DMS 273 (cell line): Measurements from ENCODE around the gene ACAP1.
"Not testable (repeated sequence)": the region's sequence is repeated elsewhere in the genome, so short reads cannot be mapped to it uniquely, and the experiment has no call there.

Source experiments
- DNase-seq: peaks from one replicate; lab custom pipeline; 2025; ENCODE audit not compliant: unreplicated experiment; lab: John Stamatoyannopoulos, UW

Gene ACAP1

DNA sequence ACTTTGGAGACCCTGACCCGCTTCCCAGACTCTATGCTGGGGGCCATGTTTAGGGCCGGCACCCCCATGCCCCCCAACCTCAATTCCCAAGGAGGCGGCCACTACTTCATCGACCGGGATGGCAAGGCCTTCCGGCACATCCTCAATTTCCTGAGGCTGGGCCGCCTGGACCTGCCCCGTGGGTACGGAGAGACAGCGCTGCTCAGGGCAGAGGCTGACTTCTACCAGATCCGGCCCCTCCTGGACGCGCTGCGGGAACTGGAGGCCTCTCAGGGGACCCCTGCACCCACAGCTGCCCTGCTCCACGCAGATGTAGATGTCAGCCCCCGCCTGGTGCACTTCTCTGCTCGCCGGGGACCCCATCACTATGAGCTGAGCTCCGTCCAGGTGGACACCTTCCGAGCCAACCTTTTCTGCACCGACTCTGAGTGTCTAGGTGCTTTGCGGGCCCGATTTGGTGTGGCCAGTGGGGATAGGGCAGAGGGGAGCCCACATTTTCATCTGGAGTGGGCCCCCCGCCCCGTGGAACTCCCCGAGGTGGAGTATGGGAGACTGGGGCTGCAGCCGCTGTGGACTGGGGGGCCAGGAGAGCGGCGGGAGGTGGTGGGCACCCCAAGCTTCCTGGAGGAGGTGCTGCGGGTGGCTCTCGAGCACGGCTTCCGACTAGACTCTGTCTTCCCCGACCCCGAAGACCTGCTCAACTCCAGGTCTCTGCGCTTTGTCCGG is 16.7 kb downstream of the ACAP1 start:
- DNase-seq, result no peak

DNA sequence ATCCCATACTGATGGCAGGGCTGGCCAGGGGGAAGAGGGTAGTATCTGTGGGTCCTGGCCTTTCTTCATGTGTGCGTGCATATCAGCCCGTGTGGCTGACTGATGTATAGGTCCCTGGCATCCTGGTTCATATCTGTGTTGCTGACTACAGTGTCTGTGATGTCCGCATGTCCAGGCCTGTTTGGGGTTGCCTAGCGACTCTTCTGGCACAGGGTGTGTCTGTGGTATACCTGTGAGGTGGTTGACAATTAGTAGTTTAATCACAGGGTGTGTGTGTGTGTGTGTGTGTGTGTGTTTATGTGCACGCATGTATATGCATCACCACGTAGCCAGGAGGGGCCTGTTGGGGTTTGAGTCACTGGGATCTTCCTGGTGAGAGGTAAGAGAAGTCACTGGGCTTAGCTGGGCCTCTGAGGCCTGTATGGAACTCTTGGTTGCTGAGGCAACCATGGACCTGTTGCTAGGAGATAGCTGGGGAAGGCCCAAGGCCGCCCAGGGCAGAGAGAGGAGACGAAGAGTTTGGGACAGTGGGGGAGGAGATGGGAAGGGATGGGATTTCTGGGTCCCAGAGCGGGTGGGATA is 18.0 kb downstream of the ACAP1 start:
- DNase-seq, result peak; percentile 60

DNA sequence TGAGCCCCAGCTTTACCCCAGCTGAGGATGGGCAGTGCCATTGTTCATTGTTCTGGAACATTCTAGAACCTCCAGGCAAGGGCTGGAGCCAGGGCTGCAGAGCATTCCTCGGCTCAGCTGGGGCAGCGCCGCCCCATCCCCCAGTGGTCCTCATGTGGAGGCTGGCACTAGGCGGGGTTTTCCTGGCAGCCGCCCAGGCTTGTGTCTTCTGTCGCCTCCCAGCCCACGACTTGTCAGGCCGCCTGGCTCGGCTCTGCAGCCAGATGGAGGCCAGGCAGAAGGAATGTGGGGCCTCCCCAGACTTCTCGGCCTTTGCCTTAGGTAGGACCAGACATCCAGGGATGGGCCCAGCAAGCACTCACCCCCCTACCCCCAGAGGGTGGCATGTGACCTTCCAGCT is 18.7 kb downstream of the ACAP1 start, which contains the start of gene TMEM95:
TSS of gene TMEM95 (plus strand) at position 104 of the 400 bp plus-strand sequence. CDS start at position 153, 49 bp downstream.
- peak; percentile 59 for DNase-seq

DNA sequence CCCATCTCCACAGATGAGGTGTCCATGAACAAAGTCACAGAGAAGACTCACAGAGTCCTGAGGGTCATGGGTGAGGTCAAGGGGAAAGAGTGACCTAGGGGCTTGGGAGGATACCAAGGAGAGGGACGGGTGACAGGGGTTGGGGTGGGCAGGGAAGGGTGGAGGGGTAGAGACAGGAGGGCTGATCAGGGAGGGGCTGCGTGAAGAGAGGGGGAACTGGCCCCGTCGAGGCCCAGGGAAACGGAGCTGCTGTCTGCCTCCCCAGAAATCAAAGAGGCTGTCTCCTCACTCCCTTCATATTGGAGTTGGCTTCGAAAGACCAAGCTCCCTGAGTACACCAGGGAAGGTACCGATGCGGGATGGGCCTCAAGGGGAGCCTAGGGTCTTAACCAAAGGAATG is 19.2 kb downstream of the ACAP1 start:
- no peak for DNase-seq

DNA sequence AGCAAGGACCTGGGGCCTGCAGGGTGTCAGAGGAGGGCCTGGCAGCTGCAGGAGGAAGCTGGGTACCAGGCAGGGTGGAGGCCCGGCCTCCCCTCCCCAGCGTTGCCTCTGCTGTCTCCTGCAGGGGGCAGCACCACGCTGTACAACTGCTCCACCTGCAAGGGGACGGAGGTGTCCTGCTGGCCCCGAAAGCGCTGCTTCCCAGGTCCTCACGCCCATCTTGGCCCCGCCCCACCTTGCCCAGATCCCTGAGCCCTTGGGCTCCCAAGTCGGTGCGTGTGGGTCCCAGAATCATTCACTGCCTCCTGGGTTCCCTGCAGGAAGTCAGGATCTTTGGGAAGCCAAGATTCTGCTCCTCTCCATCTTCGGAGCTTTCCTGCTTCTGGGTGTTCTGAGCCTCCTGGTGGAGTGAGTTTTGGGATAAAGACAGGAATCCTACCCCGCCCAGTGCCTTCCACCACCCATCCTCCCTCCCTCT is 19.8 kb downstream of the ACAP1 start:
- DNase-seq, result peak; percentile 81

DNA sequence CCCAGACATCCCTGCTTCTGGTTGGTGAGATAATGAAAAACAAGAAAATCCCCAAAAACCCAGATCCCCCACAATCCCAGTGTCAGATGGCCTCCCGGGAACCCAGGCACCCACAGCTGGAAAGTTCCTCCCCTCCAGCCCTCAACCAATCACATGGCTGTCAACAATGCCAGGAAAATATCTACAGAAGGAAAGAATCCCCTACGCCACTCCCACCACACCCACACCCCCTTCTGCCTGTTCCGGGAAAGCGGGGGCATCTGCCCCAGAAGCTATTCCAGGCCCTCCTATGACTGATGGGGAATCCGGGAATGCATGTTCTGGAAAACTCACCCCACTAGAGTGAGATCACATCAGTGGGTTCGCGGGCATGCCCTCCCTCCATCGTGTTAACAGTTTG is 20.4 kb downstream of the ACAP1 start:
- DNase-seq, result no peak

DNA sequence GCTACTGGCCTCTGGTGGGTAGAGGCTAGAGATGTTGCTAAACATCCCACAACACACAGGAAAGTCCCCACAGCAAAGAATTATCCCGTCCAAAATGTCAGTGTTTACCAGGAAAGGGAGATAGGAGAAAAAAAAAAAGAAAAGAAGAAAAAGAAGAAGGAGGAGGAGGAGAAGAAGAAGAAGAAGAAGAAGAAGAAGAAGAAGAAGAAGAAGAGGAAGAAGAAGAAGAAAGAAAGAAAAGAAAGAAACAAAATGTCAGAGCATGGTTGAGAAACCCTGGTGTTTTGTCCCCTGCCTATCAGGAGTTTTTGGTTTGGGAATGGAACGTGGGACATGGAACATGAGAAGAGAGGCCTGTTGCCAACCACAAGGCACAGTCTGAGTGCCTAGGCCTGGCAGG is 21.1 kb downstream of the ACAP1 start:
- no peak for DNase-seq

DNA sequence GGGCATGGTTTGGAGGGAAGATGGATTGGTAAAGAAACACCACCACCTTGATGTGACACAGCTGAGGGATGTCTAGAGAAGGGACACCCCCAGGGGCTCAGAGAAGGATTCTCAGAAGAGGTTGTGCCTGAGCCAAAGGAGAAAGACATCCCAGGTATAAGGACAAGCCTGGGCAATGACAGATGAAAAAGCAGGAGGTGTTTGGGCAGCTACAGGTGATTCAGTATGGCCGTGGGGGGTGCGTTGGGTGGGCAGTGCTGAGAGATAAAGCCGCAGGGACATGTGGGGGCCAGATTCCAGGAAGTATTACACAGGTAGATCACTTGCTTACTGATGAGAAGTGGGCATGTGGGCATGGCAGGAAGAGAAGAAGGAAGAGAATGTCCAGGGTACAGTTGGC is 25.6 kb downstream of the ACAP1 start:
- DNase-seq, result no peak

DNA sequence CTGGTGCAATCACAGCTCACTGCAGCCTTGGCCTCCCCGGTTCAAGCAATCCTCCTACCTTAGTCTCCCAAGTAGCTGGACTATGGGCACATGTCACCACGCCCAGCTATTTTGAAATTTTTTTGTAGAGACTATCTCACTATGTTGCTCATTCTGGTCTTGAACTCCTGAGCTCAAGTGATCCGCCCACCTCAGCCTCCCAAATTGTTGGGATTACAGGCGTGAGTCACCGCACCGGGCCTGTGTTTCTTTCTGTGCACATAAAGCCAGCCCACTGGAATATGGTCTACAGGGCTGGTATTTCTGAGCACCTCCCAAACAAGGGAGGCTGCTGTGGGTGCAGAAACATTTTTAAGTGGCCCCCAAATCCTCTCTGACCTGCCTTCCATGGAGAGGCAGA is 27.0 kb downstream of the ACAP1 start:
- no peak for DNase-seq

DNA sequence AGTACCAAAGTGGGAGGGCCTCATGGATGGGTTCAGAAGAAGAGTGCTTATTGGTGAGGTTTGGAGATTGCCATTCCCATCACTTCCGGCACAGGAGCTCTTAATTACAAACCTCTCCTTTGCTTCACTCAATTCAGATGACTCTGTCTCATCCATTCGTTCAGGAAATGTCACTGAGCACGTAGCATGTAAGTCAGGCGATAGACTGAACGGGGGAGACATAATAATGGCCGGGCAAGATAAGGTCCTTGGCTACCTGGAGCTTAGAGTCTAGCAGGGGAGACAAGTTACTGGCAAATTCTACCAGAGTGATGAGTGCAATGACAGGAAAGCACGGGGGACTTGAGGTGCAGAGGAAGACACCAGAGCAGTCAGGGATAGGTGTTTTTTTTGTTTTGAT is 29.6 kb downstream of the ACAP1 start:
- DNase-seq, result not testable (repeated sequence)

DNA sequence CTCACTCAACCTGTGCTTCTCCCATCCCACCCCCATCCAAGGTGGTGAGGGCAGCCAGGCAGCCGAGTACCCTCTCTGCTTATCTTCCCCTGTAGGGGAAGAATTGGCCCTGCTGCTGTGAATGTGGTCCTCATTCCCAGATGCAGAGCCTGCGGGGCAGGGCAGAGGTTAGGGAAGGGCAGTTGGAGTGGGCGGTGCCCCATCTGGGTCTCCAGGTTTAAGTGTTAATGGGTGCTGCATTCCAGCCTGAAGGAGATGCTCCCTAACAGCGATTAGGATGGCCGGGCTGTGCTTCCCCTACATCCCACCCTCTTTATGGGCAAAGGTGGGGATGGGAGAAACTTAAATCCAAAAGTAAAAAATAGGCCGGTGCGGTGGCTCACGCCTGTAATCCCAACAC is 30.8 kb downstream of the ACAP1 start:
- no peak for DNase-seq

DNA sequence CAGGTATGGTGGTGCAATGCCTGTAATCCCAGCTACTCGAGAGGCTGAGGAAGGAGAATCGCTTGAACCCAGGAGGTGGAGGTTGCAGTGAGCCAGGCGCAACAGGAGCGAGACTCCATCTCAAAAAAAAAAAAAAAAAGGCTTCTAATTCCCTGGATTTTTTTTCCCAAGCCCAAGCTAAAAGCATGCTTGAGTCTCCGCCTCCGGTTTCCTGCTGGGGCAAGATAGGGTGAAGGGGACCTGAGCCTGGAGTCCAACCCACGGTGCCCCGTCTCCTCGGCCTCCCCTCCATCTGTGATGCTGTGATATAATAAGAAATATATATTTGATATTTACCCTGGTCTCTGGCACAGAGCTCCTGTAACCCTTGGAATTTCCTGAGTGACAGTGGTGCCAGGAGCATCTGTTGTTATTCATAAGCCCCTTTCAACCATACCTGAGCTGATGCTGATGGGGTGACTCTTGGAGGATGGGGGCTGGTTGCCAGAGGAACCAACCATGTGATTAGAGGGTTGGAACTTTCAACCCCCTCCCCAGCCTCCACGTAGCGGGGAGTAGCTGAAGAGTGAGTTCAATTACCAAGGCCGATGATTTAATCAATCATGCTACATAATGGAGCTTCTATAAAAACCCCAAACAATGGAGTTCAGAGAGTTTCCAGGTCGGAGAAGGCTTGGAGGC is 31.7 kb downstream of the ACAP1 start:
- no peak for DNase-seq

DNA sequence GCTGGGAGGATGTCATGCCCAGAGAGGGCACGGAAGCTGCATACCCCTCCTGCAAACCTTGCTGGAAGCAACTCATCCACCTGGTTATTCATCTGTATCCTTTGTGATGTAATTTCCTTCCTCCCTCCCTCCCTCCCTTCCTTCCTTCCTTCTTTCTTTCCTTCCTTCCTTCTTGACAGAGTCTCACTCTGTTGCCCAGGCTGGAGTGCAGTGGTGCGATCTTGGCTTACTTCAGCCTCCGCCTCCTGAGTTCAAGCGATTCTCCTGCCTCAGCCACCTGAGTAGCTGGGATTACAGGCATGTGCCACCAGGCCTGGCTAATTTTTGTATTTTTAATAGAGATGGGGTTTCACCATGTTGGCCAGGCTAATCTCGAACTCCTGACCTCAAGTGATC is 32.3 kb downstream of the ACAP1 start:
- DNase-seq, result not testable (repeated sequence)

DNA sequence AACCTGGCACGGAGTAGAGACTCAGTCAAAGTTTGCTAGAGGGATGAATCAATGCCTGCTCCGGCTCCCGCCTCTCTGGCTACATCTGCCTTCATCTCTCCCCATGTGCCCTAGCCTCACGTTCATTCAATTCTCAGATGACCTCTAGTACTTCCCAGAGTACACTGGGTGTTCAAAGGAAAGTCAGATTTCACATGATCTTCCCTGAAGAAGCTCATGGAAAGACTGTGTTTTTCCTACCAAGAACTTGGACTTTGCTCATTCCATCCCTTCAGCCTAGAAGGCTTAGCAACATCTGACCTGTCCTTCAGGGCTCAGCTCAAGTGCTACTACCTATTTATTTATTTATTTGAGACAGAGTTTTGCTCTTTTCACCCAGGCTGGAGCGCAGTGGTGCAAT is 33.5 kb downstream of the ACAP1 start:
- no peak for DNase-seq

DNA sequence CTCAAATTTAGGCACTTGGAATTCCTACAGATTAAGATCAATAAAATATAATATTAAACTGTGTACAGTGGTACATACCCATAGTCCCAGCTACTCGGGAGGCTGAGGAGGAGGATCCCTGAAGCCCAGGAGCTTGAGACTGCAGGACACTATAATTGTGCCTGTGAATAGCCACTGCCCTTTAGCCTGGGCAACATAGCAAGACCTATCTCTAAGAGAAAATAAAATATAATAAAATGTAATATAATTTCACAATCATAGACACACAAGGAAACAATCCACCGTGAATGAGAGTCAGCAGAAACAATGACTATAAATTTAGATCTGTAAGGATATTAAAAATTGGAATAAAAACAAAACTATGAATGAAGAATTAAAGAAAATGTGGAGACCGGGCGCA is 34.5 kb downstream of the ACAP1 start:
- DNase-seq, result no peak

DNA sequence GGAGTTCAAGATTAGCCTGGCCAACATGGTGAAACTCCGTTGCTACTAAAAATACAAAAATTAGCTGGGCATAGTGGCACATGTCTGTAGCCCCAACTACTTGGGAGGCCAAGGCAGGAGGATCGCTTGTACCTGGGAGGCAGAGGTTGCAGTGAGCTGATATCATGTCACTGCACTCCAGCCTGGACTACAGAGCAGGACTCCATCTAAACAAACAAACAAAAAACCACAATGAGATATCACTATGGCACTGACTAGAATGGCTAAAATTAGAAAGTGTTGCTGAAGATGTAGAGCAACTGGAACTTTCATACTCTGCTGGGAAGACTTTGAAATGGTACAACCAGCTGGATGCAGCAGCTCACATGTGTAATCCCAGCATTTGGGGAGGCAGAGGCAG is 38.0 kb downstream of the ACAP1 start:
- DNase-seq, result no peak

DNA sequence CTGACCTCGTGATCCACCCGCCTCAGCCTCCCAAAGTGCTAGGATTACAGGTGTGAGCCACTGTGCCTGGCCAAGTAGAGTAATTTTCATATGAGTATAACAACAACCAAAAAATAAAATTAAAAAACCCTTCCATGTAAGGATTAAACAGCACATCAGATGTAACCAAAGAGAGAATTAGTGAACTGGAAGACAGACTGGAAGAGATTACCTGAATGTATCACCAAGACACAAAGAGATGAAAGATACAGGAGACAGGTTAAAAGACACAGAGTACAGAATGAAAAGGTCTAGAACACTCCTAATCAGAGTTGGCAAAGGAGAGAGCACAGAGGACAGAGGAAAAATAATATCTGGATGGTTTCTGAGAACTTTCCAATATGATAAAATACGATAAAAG is 42.8 kb downstream of the ACAP1 start:
- no peak for DNase-seq

DNA sequence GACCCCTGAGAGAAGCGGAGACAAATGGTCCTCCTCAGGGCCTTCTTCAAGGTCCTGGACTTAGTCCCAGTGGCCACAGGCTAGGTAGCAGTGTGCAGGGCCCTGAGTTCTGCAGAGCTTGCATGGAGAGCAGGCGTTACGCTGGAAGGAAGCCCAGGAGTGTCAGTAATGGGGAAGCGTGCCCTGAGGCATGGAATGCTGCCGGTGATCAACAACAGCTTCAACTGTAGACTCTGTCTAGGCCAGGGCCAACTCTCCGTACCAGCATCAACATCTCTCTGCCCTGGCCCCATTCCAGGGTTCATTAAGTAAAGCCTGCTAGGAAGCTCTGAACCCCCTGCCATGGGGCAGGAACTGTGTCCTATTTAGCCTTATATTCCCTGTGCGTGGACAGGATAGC is 44.0 kb downstream of the ACAP1 start:
- DNase-seq, result peak; percentile 43

DNA sequence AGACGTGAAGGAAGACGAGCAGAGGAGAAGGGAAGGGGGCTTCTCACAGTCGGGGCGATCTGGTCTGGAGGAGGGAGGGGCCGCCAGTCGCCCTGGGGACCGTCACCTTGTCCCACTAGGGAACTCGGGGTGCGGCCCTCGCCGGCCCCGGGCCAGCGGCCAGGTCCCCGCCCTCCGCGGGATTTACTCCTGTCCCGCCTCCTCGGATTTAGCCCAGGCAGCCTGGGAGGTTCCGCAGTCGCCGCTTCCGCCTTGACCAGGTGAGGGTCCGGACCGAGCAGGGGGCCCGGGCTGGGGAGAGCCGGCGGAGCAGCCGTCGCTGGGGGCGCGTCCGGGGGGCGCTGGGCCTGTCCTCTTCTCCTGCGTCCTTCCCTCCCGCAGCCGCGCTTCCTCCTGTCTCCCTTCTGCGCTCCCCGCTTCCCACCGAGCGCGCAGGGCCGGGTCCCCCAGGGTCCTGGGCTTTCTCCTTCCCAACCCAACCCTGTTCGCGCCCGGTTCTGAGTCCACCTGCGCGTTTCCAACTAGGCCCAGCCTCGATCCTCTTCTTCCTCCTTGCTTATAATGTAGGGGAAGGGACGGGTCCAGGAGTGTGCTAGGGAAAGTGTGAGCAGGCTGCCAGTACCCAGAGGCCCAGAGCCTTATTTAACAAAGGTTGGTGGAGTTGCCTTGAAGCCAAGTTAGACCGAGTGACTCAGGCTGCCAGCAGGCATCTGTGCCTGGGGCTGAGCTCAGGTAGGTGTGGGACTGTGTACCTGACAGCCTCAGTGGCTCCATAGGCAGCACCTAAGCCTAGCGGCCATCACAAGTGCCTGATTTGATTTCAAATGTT is 44.7 kb downstream of the ACAP1 start, which contains the start of gene TNK1:
TSS of gene TNK1 (plus strand) at position 235 of the 829 bp plus-strand sequence. CDS start 1,838 bp downstream, outside the sequence.
- peak; percentile 11 for DNase-seq

DNA sequence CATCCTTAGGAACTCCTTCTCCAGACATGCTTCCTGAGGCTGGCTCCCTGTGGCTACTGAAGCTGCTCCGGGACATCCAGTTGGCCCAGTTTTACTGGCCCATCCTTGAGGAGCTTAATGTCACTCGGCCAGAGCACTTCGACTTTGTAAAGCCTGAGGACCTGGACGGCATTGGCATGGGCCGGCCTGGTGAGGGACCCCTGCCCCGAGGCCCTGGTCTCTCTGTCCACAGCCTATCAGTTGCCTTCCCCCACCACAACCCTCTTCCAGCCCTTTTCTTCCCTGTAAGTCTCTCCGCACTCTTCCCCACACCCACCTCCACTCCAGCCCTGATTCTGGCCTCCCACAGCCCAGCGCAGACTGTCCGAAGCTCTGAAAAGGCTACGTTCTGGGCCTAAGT is 46.6 kb downstream of the ACAP1 start:
- DNase-seq, result no peak

DNA sequence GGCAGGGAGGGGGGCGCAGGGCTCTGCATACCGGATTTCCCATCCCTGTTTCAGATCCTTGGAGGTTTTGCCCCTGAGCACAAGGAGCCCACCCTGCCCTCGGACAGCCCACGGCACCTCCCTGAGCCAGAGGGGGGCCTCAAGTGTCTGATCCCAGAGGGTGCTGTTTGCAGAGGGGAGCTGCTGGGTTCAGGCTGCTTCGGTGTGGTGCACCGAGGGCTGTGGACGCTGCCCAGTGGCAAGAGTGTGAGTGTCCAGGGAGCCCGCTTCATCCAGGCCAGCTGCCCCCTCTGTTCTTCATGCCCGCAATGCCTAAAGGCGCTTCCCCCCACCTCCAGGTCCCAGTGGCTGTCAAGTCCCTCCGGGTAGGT is 47.0 kb downstream of the ACAP1 start:
- no peak for DNase-seq
